8988T (cell line): ENCODE data around the gene RERE.

ENCODE experiments used
- DNase-seq: peaks from one replicate; pipeline ENCODE4 v3.0.0; 2011

Gene RERE

DNA sequence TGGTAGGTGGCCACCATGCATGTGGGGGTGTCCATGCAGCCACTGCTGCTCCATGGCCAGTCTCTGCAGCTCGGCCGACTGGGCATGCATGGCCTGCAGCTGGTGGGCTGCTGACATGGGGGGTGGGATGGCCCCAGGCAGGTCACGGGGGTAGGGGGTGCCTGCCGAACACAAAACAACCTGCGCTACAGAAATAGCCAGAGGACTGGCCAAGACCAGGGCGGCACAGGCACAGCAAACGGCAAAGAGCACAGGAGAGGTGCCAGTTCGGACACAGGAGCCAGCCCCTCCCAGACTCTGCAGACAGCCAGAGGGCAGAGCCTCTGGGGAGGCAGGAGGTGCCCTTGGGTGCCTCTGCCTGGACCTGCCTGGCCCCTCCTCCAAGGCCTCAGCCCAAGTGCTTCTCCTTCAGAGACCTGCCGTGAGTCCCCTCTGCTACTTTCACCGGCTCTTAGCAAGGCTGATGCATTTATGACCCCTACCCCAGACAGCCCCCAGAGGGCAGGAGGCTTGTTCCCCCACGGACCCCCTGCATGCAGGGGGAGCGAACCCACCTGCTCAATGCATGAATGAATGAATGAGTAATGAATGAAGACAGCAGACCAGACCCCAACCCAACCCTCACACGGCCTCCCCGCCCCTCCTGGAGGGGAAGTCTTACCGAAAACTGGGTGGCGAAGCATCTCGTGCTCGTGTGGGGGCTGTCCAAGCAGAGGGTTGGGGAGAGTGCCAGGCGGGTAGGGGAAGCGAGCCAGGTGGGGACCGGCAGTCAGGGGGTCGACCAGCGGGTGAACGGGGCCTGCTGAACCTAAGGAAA lies 461.8 kb downstream of the RERE start:
- DNase-seq = no peak

DNA sequence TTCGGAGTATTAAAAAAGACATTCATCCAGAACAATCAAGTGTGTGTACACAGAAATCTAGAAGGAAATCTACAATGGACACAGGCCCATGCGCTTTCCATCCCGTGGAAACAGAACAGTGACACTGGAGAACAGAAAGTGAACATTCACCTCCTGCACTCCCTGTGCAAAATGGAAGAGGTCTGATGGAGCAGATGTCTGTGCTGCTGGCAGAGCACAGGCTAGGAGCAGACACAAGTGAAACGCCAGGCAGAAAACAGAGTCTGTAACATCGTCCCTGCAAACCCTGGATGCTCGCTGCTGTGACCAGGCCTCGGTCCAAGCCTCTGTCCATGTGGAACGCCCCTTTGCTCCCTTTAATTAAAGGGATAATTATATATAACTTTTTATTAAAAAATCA lies 463.4 kb downstream of the RERE start:
- DNase-seq = no peak

DNA sequence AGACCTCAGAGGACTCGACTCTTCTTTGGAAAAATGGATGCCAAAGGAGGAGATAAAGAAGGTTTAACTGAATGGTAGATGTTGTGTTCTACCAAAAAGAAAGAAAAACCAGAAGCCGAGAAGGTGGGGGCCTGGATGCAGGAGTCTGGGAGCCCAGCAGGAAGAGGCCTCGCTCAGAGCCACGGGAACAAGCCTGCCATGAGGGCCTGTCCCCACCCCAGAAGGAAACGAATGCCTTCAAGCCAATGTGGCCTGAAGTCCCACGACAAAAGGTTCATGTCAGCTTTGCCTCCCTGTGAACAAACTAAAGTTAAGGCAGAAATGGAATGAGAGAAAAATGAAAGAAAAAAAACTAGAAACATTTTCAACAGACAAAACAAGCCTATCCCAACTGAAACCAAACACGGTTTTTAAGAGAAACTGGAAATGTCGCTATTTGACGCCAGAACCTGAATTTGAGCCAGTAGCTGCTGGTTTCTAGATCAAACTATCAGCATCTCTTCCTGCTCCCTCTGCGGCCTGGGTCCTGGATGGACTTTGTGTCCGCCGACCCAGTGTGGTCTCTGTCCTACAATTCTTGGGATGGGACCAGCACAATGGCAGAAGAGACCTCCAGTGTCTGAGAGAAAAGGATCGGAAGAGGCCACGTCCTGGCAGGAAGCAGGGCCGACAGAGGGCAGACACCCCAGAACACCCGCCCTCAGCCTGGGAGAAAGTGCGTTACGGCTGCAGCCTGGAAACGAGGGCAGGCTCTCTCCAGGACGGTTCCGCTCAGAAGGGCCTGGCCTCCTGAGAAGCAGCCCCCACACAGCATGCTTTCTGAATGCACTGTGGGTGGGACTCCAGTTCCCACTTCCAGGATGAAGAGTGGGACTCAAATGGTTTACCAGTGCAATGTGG lies 464.3 kb downstream of the RERE start:
- no peak for DNase-seq

DNA sequence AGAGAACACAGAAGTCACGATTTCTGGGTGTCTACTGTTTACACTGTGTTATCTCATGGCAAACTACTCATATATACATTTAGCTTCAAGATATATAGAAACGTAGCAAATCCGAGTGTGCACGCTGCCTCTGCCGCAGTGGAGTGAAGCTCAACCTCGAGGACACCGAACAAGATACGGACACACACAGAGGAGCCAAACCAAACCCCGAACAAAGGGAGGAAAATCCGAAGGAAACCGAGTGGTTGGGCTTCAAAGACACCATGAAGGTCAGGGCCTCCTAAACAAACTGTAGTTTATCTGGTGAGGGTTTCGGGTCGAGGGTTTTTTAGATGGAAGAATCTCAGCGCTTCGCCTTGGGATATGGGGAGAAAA lies 465.0 kb downstream of the RERE start:
- DNase-seq = no peak

DNA sequence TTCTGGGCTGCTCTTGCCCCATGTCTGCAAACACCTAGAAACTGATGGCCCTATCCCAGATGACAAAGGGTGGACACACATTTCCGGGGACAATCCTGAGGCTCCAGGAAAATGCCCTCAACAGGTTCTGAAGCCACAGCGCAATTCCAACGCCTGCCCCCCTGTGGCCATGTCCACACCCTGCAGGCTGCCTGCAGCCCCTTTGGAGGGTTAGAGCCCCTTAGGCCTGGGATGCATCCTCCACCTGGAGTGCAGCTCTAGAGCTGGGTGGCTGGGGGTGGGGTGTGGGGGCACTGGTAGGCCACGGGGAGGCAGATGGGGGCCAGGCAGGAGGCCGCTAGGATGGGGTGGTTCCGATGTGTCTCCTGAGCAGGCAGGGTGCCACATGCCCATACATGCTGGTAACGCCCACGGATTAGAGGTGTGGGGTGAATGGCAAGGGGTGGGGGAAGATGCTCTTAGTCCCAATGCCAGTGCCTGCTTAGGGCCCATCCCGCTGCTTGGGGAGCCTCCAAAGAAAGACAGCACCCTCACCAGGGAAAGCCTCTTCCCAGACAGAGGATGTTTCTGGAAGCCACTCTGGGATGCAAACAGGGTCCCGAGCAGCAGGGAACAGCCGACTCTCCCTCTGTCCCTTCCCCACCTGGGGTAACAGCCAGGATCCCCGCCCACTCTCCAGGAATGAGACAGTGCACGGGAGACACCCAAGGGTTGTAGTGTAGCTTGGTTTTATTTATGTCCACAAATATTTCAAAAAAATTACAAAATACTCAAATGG lies 465.6 kb downstream of the RERE start:
- DNase-seq = peak; percentile 58

DNA sequence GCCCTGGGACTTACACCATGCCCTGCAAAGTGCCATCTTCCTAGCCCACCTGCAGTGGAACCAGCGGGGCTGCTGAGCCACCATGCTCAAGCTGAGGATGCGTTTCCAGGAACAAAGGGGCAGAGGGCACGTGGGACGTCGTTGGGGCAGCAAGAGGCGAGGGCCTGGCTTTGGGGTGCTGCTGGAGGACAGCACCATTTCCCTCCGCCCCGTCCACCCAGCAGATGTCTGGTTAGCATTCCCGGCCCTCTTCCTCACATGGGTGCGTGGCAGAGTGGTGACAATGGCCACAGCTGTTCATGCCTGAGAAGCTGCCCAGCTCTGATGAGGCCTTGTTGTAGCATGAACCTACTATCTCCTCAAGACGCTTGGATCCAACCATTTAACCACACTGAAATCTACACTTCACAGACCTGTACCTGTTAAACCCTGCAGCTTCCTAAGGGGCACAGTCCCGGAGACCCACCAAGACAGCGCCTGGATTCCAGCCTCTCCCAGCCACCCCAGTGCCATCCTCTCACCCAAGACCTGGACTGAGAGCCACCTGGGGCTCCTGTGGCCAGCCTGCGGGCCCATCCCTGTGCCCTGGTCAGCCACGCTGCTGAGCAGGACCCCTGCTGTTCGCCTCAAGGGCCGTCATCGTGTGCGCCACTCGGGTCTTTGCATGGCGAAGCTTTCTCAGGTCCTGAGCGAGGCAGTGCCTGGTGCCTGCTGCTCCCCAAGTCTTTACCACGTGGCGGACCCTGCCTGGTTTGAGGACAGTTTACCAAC lies 466.3 kb downstream of the RERE start:
- no peak for DNase-seq

DNA sequence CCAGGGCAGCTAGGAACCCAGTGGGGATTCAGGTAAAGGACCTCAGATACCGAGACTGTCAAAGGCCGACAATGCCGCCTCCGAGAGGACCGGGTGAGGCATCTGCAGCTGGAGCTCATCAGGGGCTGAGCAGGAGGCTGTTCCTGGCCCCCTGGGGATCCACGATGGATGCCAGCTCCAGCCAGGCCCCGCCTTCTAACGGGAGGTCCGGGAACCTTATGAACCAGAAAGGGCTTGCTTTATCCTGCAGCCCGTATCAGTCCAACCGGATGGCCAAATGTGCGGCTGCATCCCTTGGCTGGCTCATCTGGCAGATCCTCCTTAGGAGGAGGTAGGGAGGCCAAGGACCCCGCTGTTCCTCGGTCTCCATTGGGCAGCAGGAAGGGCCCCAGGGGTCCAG lies 467.5 kb downstream of the RERE start:
- no peak for DNase-seq

DNA sequence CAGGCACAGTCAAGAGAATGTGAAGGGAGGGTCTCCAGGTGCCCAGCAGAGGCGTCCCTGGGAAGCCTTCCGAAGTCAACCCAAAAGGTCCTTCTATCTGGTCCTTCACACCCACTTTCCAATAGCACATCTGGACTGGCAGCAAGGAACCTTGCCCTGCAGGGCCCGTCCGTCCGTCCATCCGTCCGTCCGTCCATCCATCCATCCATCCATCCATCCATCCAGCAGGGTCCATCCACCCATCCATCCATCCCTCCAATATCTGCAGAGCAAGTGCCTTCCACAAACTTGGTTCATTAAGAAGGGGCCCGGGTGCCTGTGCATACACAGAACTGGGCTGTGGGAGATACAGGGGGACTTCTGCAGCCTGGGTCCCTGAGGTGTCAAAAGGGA lies 468.0 kb downstream of the RERE start:
- DNase-seq = no peak

DNA sequence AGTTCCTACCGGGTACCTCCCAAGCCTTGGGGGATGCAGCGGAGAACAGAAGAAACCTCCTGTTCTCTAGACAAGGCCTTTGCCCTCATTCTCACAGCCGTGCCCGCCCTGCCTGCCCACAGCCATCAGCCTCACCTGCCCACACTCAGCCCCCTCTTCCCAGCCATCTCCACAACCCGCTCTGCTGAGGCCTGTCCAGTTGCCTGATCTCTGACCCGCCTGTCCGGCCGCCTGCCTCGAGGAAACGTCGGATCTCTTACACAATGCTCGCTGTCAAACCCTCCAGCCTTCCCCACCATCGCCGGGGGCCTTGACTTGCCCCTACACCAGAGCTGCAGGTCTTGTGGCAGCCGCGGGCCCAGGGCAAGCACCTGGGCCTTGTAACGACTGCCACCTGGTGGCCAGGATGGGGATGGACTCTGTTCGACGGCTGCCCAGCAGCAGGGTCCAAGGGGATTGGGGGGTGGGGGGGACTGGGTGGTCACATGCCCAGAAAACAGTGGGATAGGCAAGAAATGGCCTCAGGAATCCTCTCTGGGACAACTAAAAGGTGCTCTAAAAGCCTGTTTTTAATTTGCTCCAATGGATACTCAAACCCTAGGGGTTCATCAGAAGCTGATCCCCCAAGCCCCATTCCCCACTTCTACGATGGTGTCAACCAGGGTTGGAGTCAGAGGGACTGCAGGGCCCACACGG lies 468.5 kb downstream of the RERE start:
- peak; percentile 76 for DNase-seq

DNA sequence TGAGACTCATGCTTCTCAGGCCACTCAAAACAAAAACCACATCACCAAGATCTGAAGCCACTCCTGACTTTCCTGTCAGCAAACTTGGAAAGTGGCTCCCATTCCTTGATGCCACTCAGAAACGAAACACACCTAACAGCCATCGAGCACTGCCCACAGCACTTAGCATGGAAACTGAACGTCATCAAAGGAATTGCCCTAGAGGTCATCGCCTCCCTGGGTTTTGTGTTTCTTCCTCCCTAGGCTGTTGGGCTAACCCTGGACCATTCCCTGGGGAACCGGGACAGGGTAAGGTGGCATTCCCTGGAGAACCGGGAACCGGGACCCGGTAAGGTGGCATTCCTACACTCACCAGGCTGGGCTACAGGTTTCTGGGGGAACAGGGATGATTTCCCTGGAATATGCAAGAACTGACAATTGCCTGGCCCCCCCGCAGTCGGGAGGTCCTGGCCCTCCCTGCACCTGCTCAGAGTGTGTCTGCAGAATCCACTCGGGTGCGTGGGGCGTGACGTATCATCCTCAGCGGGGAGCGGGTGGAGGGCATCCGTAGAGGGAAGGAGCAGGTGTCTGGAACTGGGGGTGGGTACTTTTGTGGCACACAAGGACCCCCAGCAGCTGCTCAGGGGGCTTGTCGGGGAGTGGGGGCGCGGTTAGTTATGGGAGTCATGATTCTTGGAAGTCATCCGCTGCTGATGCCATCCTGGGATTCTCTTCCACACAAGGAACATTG lies 469.2 kb downstream of the RERE start:
- no peak for DNase-seq

DNA sequence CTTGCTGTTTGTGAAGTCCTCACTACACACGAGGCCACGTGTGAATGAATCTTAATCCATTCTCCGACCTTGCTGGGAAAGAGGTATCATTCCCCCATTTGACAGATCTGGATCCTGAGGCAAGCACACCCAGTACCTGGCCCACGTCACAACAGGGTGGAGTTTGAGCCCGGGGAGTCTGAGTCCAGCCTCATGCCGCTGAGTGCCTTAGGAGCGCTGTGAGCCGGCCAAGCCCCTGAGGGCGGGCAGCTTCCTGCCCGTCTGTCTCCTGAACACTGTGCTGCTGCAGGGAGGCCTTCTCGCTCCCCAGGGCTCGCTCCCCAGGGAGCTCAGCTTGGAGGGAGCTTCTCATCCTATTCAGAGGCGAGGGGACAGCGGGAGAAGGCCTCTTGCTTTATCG lies 469.8 kb downstream of the RERE start:
- no peak for DNase-seq

DNA sequence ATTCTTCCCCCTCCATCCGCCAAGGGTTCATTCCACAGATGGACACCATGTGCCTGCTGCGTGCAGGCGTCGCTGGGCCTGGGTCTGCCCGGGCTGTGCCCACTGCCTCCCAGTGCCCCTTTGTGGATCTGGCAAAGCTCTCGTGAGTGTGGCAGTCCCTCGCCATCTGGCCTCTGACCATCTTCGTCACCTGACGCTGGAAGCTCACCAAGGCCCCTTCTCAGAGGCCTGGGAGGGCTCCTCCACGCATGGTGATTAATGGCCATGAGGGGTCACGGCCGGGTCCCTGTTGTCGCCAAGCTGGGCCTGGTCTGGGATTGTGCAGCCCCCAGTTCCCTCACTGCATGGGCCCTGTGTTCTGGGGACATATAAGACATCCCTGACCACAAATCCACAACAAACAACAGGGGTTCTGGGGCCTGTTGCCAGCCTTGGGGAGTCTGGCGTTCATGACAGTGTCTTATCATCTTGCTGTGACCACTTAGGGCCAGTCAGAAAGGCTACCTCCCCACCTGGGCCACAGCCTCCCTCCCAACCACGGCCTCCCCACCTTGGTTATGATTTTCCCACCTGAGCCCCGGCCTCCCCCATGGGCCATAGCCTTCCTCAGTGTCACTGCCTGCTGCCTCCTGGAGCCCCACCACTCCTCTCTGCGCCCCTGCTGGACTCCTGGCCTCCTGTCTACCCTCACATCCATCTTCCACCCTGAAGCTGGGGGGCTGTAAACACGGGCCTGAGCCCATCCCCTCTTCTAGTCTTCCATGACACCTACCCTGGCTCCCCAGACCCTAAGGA lies 471.6 kb downstream of the RERE start:
- DNase-seq = no peak

DNA sequence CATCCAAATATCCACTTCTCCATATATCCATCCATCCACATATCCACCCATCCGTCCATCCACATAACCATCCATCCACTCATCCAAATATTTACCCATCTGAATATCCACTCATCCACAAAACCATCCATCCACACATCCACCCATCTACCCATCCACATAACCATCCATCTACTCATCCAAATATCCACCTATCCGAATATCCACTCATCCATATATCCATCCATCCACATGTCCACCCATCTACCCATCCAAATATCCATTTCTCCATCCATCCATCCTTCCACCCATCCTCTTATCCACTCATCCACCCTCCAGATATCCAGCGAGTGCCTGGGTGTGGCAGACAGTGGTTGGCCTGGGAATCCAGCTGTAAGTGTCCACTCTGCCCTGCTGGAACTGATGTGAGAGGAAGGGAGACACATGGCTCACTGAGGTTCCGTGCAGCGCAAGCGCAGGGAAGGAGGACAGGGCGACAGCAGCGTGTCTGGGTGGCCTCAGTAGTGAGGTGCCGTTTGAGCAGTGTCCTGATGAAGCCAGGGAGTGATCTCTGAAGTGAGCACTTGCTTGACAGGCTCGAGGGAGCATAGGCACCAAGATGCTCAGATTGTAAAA lies 472.4 kb downstream of the RERE start:
- DNase-seq = no peak

DNA sequence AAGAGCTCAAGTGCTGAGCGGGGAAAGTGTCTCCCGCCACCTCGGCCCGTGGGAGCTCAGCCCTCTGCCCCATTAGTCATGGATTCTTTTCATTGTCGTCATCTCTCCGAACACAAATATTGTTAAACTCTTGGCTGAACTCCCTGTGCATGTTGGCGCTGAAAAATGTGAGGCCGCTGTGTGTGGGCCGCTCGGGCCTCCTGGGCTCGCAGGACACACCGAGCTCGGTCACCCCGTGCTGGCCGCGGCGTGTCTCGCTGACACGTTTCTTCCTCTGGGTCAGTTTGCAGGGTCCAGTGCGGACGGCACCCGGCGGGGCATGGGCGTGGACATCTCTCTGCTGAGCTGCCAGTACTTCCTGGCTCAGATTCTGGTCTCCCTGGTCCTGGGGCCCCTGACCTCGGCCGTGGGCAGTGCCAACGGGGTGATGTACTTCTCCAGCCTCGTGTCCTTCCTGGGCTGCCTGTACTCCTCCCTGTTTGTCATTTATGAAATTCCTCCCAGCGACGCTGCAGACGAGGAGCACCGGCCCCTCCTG lies 473.9 kb downstream of the RERE start:
- DNase-seq = peak; percentile 52

DNA sequence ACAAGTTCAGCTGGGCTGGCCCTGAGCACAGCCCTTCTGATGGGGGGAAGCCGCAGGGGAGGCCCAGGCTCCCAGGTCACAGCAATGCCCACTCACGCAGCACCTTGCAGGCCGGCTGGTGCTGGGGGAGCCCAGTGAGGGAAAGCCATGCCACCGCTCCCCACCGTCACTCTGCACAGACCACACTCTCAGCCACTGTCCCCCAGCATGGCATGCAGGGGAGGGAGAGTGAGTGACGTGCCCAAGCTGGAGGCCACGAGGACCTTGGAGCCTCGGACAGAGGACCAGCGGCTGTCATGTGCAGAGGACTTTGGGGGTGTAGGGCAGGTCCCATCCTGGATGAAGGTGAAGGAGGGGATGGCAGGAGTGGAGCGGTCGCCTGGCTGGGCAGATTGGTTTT lies 474.4 kb downstream of the RERE start:
- no peak for DNase-seq

DNA sequence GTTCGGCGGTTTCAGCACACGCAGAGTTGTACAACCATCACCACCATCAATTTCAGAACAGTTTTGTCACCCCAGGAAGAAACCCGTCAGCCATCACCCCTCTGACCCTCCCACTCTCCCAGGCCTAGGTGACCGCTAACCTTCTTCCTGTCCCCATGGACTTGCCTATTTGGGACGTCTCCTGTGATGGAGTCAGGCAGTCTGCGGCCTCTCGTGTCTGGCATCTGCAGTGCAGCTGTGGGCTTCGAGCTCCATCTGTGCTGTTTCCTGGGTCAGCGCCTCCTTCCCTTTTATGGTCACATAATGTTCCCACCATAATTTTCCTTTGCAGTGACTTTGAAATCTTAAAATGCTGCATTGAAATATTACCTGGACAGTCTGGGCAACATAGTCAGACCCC lies 475.1 kb downstream of the RERE start:
- DNase-seq = no peak

DNA sequence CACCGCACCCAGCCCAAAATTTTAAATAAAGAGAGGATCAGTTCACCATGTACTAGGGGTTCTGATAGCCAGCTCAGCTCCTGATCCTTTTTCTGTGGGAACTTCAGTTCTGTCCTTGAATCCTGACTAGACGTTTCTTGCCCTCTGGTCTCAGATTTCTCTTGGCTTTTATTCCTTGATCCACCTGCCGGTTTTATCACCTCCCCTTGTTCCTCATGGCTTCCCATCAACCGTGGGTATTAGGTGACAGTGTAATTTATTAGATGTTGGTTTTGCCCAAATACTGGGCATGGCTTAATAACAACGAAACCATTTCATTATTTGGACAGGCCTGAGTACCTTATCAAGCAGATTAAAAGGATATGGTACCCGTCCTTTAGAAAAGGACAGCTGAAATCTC lies 477.0 kb downstream of the RERE start:
- DNase-seq = no peak

DNA sequence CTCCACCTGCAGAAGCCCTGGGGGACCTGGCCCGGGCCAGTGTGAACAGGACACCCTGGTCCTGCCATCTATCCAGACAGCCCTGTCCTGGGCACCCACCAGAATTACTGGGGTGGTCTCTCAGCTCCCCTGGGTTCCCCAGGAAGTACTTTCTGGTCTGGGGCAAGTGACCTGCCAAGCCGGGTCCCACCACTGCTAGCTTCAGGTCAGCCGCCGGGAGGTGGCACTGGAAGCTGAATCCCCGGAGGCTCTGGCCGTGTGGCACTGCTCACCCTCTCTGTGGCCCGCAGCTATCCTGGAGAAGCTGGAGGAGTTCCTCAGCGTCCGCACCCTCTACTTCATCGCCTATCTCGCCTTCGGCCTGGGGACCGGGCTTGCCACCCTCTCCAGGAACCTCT lies 478.2 kb downstream of the RERE start:
- DNase-seq = no peak

DNA sequence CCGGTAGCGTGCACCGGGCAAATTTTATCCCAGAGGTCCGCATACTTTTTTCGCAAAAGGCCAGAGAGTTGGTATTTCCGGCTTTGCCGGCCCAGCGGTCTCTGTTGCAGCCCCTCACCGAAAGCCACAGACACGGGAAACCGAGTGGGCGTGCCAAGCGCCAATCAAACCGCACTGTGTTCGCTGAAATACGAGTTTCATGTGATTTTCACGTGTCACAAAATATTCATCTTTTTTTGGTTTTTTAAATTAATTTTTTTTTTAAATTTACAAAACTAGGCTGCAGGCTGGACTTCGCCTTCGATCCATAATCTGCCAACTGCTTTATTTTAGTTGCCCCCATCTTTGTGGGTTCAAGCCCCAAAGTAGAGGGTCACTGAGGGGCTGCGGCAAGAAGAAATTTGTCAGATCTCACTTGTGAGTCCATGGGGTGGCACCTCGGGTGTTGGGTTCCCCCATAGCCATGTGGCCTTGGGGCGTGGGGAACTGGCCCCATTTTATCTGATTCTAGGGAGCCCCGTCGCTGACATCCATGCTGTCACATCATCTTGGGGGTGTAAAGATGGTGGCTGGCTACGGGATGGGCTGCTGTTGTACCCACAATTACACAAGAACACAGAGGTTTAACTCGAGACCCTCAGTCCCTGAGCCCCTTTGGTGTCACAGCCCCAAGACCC lies 478.8 kb downstream of the RERE start:
- no peak for DNase-seq
